GM10248 (cell line): ENCODE data around the gene SDHB.

Experiments
- CTCF ChIA-PET: fragments of 300-600 bp; sonication (Branson Sonifier 250); formaldehyde crosslinking; extraction: SDS; loops from one replicate; lab custom pipeline; 2021; ENCODE audit warnings: antibody characterized with exemption; lab: Yijun Ruan, JAX
- POLR2A ChIA-PET: fragments of 350-650 bp; sonication (Branson Sonifier 250); formaldehyde crosslinking; extraction: SDS; loops from one replicate; lab custom pipeline; 2020; ENCODE audit warnings: antibody characterized with exemption; lab: Yijun Ruan, JAX
- DNase-seq: peaks from one replicate; pipeline ENCODE4 v3.0.0; 2012; ENCODE audit errors: extremely low spot score
- CTCF ChIP-seq: IDR thresholded peaks from 2 replicates; pipeline ENCODE4 v1.5.1; 2012; ENCODE audit warnings: mild to moderate bottlenecking, low read depth; ENCODE audit errors: extremely low read depth, missing control alignments, control extremely low read depth

SDHB gene

GRCh38 chr1:17023102-17023501 is 30.7 kb downstream of the SDHB start:
- ChIA-PET CTCF (interaction anchor here (0.8 to 3.0 kb wide), 10 partner anchors 8 to 402 kb away, joined by 3 to 16 read pairs (median 4); partner anchors contain the start of genes ATP13A2 and SDHB), POLR2A (interaction anchor here (0.6 kb wide), 1 partner anchor 413 kb away, joined by 3 read pairs; no protein-coding TSS in a partner anchor)
- TF ChIP-seq CTCF, result no peak
- DNase-seq, result no peak

- CTCF ChIA-PET, result interaction anchor here (0.9 to 3.0 kb wide), 5 partner anchors 9 to 401 kb away, joined by 3 to 16 read pairs (median 3); partner anchors contain the start of gene ATP13A2
- TF ChIP-seq CTCF, result no peak
- POLR2A ChIA-PET, result no interaction called here
- DNase-seq, result no peak
These were observed 31.9 kb downstream of the SDHB start for GRCh38 chr1:17021896-17022295.

GRCh38 chr1:17020502-17020901 is 33.3 kb downstream of the SDHB start:
- ChIA-PET CTCF (interaction anchor here (1.1 kb wide), 1 partner anchor 28 kb away, joined by 4 read pairs; no protein-coding TSS in a partner anchor), POLR2A (no interaction called here)
- no peak for DNase-seq
- TF ChIP-seq CTCF, result no peak

- POLR2A ChIA-PET, result interaction anchor here (1.2 kb wide), 1 partner anchor 114 kb away, joined by 3 read pairs; no protein-coding TSS in a partner anchor
- DNase-seq, result no peak
- CTCF ChIA-PET, result interaction anchor here (0.7 to 1.9 kb wide), 5 partner anchors 12 to 67 kb away, joined by 3 to 8 read pairs (median 3); no protein-coding TSS in a partner anchor
- TF ChIP-seq CTCF, result no peak
These were observed 35.0 kb downstream of the SDHB start for GRCh38 chr1:17018849-17019248.

- ChIA-PET POLR2A (interaction anchor here (0.7 kb wide), 1 partner anchor 9 kb away, joined by 4 read pairs; no protein-coding TSS in a partner anchor), CTCF (interaction anchor here (1.4 to 1.9 kb wide), 3 partner anchors 16 to 57 kb away, joined by 3 to 8 read pairs (median 4); no protein-coding TSS in a partner anchor)
- no peak for DNase-seq
- no peak for TF ChIP-seq CTCF
These were observed 36.4 kb downstream of the SDHB start for GRCh38 chr1:17017435-17017834.

- no peak for TF ChIP-seq CTCF
- POLR2A ChIA-PET, result no interaction called here
- no peak for DNase-seq
- CTCF ChIA-PET, result interaction anchor here (2.4 kb wide), 1 partner anchor 56 kb away, joined by 7 read pairs; no protein-coding TSS in a partner anchor
These were observed 37.5 kb downstream of the SDHB start for GRCh38 chr1:17016317-17016661.
